Activated CD4-positive, alpha-beta memory T cell treated with anti-CD3 and anti-CD28 coated beads for 36 hours (primary cell): ENCODE results near the gene MXRA8. TPM values are rescaled to one million over a fixed set of nuclear protein-coding genes. Genes with fewer than 3 reads are reported as not detected.

Experiments
- CTCF ChIA-PET: fragments of 350-600 bp; sonication (Branson Sonifier 250); formaldehyde crosslinking; loops from one replicate; lab custom pipeline; 2021; ENCODE audit warnings: antibody characterized with exemption, inconsistent platforms; lab: Charles Lee
- POLR2A ChIA-PET: fragments of 350-600 bp; sonication (Branson Sonifier 250); formaldehyde crosslinking; loops from one replicate; lab custom pipeline; 2021; ENCODE audit warnings: antibody characterized with exemption; lab: Charles Lee
- DNase-seq: peaks from one replicate; pipeline ENCODE4 v3.0.0-alpha.2; 2020
- H3K27ac Mint-ChIP-seq: one replicate; pipeline ENCODE4 v1.8.0; 2021; ENCODE audit warnings: mixed read lengths
- H3K27me3 Mint-ChIP-seq: one replicate; pipeline ENCODE4 v1.8.0; 2021; ENCODE audit warnings: mixed read lengths
- H3K36me3 Mint-ChIP-seq: one replicate; pipeline ENCODE4 v1.8.0; 2021; ENCODE audit warnings: mixed read lengths
- H3K4me1 Mint-ChIP-seq: one replicate; pipeline ENCODE4 v1.8.0; 2021; ENCODE audit warnings: low read depth, mixed read lengths
- H3K4me3 Mint-ChIP-seq: one replicate; pipeline ENCODE4 v1.8.0; 2021; ENCODE audit warnings: mild to moderate bottlenecking, mixed read lengths
- H3K9me3 Mint-ChIP-seq: one replicate; pipeline ENCODE4 v1.8.0; 2021; ENCODE audit warnings: mixed read lengths
- intact Hi-C: fragments of 100-400 bp; cut with micrococcal nuclease; formaldehyde crosslinking; loops from one replicate; pipeline ENCODE4 v1.15.1; 2023
- total RNA-seq, 2 experiments: library from RNA; stranded (reverse); gene quantifications; one replicate each; pipeline ENCODE4 v1.2.3, GENCODE V29; 2021

MXRA8 gene
- total RNA-seq, 2 experiments from 2014 or later, result 0.19 TPM; not detected in 1

DNA sequence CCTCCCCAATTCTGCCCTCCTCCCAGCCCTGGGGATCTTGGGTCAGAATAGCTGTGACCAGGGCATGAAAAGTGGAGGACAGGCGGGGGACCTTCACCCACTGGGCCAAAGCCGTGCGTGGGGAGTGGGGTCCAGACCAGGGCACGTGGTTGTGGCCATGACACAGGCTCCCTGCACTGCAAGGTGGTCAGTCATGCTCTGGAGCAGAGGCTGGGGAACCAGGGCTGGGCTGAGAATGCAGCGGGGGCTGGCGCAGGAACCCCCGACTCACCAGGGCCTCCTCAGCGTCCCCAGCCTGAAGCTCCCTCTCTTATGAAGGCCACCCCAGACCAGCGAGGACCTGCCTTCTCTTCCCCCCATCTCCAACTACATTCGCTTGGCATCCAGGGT lies 11.9 kb downstream of the MXRA8 start:
- H3K4me3 Mint-ChIP-seq, result no peak overlapping the region
- no peak for DNase-seq
- intact Hi-C loops, result no loop called here
- ChIA-PET CTCF (interaction anchor here (0.5 to 2.4 kb wide), 3 partner anchors 26 to 248 kb away, joined by 3 to 7 read pairs (median 5); no protein-coding TSS in a partner anchor), POLR2A (interaction anchor here (0.6 kb wide), 1 partner anchor 315 kb away, joined by 3 read pairs; no protein-coding TSS in a partner anchor)
- no peaks in the 10 kb centered on the region for H3K9me3 Mint-ChIP-seq
- H3K36me3 Mint-ChIP-seq, result no peaks in the 10 kb centered on the region
- H3K4me1 Mint-ChIP-seq, result peaks cover 20% of the 10 kb centered on the region
- no peaks in the 10 kb centered on the region for H3K27me3 Mint-ChIP-seq
- H3K27ac Mint-ChIP-seq, result no peak overlapping the region

DNA sequence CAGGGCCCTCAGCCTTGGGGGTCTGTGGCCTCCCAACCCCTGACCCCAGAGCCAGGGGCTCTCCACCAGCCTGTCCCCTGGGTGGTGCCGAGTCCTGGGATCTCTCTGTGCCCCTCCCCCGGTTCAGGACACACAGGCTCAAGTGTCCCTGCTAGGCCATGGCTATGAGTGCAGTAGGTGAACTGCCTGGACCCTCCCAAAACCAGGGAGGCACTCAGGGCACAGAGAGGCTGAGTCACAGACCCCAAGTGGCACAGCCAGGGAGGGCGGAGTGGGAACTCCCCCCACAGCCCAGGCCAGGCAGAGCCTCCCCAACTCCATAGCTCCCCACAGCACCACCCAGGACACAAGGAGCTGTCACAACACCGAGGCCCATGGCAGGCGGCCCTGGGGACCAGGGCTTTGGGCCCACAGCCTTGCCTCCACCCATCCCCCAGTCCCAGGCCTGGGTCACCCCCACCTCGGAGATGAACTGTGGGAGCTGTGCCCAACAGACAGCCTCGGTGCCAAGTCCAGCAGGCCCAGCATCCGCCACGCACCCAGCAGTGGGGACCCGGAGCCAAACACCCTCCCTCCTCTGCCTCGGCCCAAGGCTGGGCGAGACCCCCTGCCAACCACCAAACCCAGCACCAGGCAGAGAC lies 12.4 kb downstream of the MXRA8 start:
- POLR2A ChIA-PET, result no interaction called here
- Mint-ChIP-seq H3K27ac (no peak overlapping the region), H3K4me1 (peaks cover 20% of the 10 kb centered on the region), H3K27me3 (no peaks in the 10 kb centered on the region), H3K36me3 (peaks cover 4% of the 10 kb centered on the region), H3K4me3 (no peak overlapping the region), H3K9me3 (no peaks in the 10 kb centered on the region)
- intact Hi-C loops, result no loop called here
- CTCF ChIA-PET, result interaction anchor here (0.5 to 1.3 kb wide), 2 partner anchors 26 to 247 kb away, joined by 3 to 5 read pairs; no protein-coding TSS in a partner anchor
- DNase-seq, result no peak

DNA sequence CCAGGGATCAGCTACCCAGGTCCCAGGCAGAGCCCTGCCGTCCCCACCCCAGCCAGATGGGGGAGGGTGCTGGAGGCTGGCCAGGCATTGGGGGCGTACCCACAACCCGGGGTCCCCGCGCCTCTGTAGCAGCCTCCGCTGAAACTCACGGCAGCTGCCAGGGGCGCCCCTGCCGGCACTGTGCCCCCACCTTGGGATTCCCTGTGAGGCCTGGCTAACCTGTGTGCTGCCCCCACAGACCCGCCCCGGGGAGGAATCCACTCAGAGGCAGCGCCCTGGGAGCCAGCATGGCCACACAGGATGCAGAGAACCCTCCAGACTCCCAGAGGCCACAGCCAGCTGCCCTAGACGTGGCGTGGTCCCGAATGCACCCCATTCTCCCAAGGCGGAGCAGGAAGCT lies 13.0 kb downstream of the MXRA8 start:
- Mint-ChIP-seq H3K27ac (no peak overlapping the region), H3K4me1 (peaks cover 20% of the 10 kb centered on the region), H3K36me3 (peaks cover 10% of the 10 kb centered on the region), H3K27me3 (no peaks in the 10 kb centered on the region), H3K9me3 (no peaks in the 10 kb centered on the region), H3K4me3 (no peak overlapping the region)
- ChIA-PET POLR2A (no interaction called here), CTCF (no interaction called here)
- intact Hi-C loops, result no loop called here
- no peak for DNase-seq

DNA sequence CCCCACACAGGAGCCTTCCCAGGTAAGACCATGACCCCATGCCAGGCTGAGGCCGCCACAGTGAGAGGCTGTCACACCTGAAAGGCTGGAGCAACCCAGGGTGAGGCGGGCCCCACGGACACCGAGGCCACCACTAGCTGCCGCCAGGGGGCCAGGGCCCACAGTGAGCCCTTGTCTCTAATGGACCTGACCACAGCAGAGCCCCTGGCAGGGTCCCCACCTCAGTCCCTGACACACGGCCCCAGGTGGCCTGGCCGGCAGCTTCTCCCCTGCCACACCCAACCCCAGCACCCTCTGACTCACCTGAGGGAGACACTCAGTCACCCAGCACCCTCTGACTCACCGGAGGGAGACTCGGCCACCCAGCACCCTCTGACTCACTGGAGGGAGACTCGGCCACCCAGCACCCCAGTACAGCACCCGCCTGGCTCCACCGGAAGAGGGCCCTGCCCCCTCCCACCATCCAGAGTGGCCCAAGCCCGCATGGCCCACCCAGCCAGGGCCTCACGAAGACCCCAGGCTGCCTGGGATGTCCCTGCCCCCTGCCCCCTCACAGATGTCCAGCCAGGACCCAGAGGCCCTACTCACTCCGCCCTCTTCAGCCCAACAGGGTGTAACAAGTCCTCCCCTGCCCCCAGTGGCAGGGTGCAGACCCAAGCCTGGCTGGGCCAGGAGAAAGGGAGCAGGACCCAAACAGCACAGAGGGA lies 13.5 kb downstream of the MXRA8 start:
- H3K27ac Mint-ChIP-seq, result no peak overlapping the region
- ChIA-PET CTCF (no interaction called here), POLR2A (no interaction called here)
- no peaks in the 10 kb centered on the region for H3K9me3 Mint-ChIP-seq
- intact Hi-C loops, result no loop called here
- no peak overlapping the region for H3K4me3 Mint-ChIP-seq
- H3K36me3 Mint-ChIP-seq, result peaks cover 10% of the 10 kb centered on the region
- no peaks in the 10 kb centered on the region for H3K27me3 Mint-ChIP-seq
- peak; percentile 77 for DNase-seq
- peaks cover 20% of the 10 kb centered on the region for H3K4me1 Mint-ChIP-seq

DNA sequence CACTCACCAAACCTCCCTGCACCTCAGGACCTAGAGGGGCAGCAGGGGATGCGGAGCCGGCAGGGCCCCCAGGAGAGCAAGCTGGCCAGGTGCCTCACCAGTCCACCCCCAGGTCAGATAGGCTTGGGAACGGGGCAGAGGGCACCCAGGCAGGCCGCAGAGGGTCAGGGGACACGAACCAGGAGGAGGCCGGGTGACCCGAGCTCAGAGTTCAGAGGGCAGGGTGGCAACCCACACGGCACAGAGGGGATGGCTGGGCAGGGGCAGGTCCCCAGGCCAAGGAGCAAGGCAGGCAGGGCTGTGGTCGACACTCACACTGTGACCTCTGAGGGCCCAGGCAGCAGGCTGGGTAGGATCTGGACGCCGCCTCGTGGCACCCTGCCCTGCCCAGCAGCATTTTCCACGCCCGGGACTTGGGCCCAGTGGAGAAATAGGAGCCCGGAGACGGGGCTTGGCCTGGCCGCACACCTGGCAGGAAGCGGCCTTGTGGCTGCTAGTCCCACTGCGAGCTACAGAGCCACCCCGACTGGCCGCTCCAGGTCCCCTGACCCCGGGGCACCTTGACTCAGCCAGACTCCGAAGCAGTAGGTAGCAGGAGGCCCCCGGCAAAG lies 14.4 kb downstream of the MXRA8 start:
- intact Hi-C loops, result no loop called here
- ChIA-PET CTCF (no interaction called here), POLR2A (no interaction called here)
- no peak for DNase-seq
- H3K36me3 Mint-ChIP-seq, result peaks cover 12% of the 10 kb centered on the region
- peaks cover 20% of the 10 kb centered on the region for H3K4me1 Mint-ChIP-seq
- H3K4me3 Mint-ChIP-seq, result no peak overlapping the region
- no peak overlapping the region for H3K27ac Mint-ChIP-seq
- no peaks in the 10 kb centered on the region for H3K9me3 Mint-ChIP-seq
- no peaks in the 10 kb centered on the region for H3K27me3 Mint-ChIP-seq

DNA sequence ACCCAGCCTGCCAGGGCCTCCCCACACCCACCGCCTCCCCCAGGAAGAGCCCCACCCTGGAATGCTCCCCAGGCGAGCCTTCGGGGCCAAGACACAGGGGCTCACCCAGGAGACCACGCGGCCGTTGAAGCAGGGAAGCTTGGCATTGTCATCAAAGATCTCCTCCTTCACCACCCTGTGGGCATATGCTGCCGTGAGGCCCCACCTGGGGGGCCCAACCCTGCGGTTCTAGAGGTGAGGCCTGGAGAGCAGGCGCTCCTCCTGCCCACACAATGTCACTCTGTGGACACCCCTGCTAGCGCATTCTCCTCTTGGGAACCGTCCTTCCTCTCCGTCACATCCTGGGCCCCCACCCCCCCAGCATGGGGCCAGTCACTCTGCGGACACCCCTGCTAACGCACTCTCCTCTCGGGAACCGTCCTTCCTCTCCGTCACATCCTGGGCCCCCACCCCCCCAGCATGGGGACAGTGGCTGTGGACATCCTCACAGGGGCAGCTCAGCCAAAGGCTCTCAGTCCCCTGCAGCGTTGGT lies 15.7 kb downstream of the MXRA8 start:
- ChIA-PET POLR2A (interaction anchor here (0.5 kb wide), 1 partner anchor 26 kb away, joined by 5 read pairs; no protein-coding TSS in a partner anchor), CTCF (interaction anchor here (1.0 kb wide), 1 partner anchor 29 kb away, joined by 3 read pairs; no protein-coding TSS in a partner anchor)
- Mint-ChIP-seq H3K36me3 (peaks cover 15% of the 10 kb centered on the region), H3K9me3 (no peaks in the 10 kb centered on the region), H3K4me1 (peaks cover 16% of the 10 kb centered on the region), H3K4me3 (no peak overlapping the region), H3K27ac (no peak overlapping the region), H3K27me3 (no peaks in the 10 kb centered on the region)
- DNase-seq, result no peak
- intact Hi-C loops, result no loop called here

DNA sequence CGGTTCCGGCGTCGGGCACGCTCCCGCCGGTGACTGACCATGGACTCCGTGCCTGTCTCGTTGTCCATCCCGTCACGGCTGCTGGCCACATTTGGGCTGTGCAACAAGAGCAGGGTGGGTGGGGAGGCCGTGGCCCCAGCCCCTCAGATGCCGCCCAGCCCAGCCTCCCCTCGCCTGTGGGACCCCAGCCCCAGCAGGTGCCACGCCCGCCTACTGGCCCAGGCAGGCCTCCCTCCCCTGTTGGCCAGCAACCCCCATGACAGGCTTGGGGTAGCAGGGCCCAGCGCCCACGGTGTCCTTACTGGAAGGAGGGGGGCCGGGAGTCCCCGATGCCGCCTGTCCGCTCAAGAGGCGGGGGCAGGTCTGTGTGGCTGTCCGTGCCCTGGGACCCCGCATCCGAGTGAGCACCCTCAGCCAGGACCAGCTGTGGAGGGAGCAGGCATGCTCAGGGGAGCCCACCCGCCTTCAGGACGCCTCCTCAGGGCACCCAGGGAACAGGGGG lies 16.2 kb downstream of the MXRA8 start:
- peaks cover 15% of the 10 kb centered on the region for H3K36me3 Mint-ChIP-seq
- intact Hi-C loops, result no loop called here
- H3K4me3 Mint-ChIP-seq, result no peak overlapping the region
- no peak overlapping the region for H3K27ac Mint-ChIP-seq
- no peaks in the 10 kb centered on the region for H3K9me3 Mint-ChIP-seq
- H3K27me3 Mint-ChIP-seq, result no peaks in the 10 kb centered on the region
- H3K4me1 Mint-ChIP-seq, result peaks cover 12% of the 10 kb centered on the region
- ChIA-PET POLR2A (no interaction called here), CTCF (interaction anchor here (1.0 kb wide), 1 partner anchor 29 kb away, joined by 3 read pairs; no protein-coding TSS in a partner anchor)
- no peak for DNase-seq

DNA sequence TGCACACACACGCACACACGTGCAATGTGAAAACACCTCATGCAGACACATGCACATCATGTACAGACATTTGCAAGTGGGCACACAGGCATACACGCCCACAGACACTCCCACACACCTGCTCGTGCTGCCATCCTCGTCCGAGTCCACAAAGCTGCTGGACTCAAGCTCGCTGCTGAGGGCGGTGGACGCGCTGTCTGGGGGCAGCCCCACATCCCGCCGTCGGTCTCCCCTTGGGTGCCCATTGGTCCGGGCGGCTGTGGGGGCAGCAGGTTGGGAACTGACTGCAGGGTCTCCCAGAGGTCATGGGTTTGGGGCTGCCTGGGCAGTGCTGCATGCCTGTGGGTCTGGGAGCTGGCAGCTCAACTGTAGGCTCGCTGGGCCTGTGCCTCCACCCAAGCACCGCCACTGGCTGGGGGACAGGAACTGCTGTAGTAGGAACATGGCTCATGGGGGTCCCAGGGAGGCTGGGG lies 16.8 kb downstream of the MXRA8 start:
- Mint-ChIP-seq H3K27me3 (no peaks in the 10 kb centered on the region), H3K36me3 (peaks cover 15% of the 10 kb centered on the region), H3K4me1 (peaks cover 7% of the 10 kb centered on the region), H3K9me3 (no peaks in the 10 kb centered on the region), H3K27ac (no peak overlapping the region), H3K4me3 (no peak overlapping the region)
- no peak for DNase-seq
- POLR2A ChIA-PET, result no interaction called here
- intact Hi-C loops, result no loop called here
- CTCF ChIA-PET, result no interaction called here

DNA sequence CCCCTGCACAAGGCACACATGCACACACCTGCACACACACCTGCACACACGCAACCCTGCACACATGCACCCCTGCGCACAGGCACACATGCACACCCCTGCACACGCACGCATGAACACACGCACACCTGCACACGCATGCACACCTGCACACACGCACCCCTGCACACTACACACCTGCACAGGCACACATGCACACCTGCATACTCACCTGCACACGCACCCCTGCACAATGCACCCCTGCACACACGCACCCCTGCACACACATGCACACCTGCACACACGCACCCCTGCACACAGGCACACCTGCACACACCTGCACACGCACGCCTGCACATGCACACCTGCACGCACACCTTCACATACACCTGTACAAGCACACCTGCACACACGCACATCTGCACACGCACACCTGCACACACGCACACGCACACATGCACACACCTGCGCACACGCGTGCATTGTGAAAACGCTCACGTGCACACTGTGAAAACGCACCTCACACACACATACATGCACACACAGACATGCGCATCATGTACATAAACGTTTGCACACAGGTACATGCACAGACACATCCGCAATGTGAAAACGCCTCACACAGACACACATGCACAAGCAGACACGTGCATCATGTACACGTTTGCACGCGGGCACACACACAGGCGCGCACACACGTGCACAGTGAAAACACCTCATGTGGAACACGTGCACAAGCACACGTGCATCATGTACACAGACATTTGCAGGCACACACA lies 17.4 kb downstream of the MXRA8 start:
- Mint-ChIP-seq H3K4me3 (no peak overlapping the region), H3K27ac (no peak overlapping the region), H3K4me1 (peaks cover 7% of the 10 kb centered on the region), H3K36me3 (peaks cover 15% of the 10 kb centered on the region), H3K9me3 (no peaks in the 10 kb centered on the region), H3K27me3 (no peaks in the 10 kb centered on the region)
- DNase-seq, result no peak
- intact Hi-C loops, result no loop called here
- CTCF ChIA-PET, result no interaction called here
- POLR2A ChIA-PET, result no interaction called here

DNA sequence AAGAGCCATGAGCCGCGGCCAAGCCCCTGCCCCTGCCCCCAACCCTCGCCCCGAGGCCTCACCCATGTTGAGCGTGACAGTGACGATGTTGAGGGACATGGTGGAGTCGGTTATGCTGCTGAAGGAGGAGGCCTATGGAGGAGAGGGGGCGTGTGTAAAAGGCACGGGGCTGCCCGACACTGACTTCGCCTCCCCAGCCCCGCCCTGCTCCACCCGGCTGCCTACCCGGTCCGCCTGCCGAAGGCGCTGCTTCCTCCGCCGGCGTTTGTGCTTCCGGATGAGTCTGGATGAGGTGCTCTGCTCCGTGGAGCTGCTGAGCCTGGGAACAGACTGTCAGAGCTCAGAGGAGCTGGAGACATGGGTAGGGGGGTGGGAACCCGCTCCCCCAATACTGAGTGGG lies 18.2 kb downstream of the MXRA8 start:
- H3K27ac Mint-ChIP-seq, result no peak overlapping the region
- DNase-seq, result no peak
- POLR2A ChIA-PET, result no interaction called here

DNA sequence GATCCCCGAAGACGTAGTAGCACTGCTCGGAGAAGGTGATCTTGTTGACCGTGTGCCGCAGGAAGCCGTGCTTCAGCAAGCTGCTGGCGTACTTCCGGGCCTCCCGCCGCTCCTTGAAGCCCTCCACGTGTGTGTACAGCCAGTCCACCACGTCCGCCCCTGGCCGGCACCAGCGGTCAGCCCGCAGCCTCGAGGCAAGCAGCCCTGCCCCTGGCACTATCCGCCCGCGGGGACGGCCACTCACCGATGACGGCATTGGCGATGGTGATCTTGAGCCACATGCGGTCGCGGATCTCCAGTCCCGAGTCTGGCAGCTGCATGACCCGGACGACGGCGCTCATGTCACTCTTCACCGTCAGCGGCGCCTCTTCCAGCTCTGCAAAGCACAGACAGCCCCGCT lies 20.1 kb downstream of the MXRA8 start:
- H3K9me3 Mint-ChIP-seq, result no peaks in the 10 kb centered on the region
- H3K36me3 Mint-ChIP-seq, result peaks cover 15% of the 10 kb centered on the region
- no peaks in the 10 kb centered on the region for H3K4me1 Mint-ChIP-seq
- no peaks in the 10 kb centered on the region for H3K27me3 Mint-ChIP-seq
- ChIA-PET POLR2A (no interaction called here), CTCF (no interaction called here)
- no peak overlapping the region for H3K27ac Mint-ChIP-seq
- intact Hi-C loops, result no loop called here
- no peak for DNase-seq
- H3K4me3 Mint-ChIP-seq, result no peak overlapping the region

More for the DNA sequence above, 18.2 kb downstream of the MXRA8 start:
- no peak overlapping the region for H3K4me3 Mint-ChIP-seq
- H3K36me3 Mint-ChIP-seq, result peaks cover 15% of the 10 kb centered on the region
- H3K4me1 Mint-ChIP-seq, result peaks cover 7% of the 10 kb centered on the region
- H3K27me3 Mint-ChIP-seq, result no peaks in the 10 kb centered on the region
- CTCF ChIA-PET, result interaction anchor here (0.5 kb wide), 1 partner anchor 344 kb away, joined by 3 read pairs; no protein-coding TSS in a partner anchor
- intact Hi-C loops, result no loop called here
- no peaks in the 10 kb centered on the region for H3K9me3 Mint-ChIP-seq
